SIG-M5 treated with dmso at 0.1 percent for 504 hours (cell line): ENCODE data around the gene CSH2.

Experiments
- DNase-seq: peaks from one replicate; lab custom pipeline; 2025; ENCODE audit not compliant: unreplicated experiment; lab: John Stamatoyannopoulos, UW

Gene CSH2

DNA sequence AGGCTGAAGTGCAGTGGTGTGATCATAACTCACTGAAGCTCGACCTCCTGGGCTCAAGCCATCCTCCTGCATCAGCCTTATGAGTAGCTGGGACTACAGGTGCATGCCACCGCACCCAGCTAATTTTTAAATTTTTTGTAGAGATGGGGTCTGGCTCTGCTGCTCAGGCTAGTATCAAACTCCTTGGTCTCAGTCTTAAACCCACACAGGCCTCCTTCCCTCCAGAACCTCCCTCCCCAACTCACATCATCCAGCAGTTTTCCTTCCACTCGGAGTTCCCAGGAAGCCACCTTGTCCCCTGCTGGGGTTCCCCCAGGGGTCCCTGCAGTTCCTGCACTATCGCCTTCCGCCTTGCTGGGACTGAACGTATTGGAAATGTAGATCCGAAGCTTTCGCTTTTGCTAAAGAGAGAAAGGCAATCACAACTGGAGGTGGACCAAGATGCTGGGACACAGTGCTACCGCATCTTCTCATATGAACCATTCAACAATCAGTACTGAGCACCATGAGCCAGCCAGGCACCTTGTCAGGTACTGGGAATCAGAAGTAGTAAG is 38.2 kb downstream of the CSH2 start:
- DNase-seq, result no peak

DNA sequence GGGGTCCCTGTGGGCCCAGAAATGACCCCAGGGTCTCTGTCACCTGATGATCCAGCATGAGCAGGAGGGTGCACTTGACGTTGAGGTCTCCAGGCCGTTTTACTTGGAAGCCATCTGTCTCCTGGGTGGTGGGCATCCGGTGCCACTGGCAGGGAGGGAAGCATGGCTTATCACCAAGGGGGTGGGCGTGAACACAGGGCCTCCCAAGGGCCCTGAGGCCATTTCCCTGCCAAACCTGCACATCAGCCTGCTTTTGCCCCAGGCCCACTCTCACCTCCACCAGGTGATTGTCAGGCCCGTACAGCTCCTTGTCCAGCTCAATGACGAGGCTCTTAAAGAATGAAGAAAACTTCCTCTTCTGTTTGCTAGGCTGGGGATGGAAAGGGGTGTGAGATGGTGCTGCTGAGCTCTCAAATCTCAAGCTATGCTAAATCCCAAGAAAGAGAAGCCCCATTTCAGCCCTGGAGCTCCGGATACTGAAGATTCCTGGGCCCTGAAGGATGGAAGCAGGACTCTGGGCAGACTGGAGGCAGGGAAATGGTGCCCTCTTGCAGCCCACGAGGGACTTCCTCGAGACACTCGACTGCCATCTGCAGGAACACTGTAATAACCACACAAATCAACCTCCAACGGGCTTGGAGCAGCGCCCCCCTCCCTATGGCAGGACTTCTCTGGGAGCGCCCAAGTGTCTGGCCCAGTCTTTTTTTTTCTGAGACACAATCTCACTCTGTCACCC is 38.9 kb downstream of the CSH2 start:
- peak; percentile 95 for DNase-seq

DNA sequence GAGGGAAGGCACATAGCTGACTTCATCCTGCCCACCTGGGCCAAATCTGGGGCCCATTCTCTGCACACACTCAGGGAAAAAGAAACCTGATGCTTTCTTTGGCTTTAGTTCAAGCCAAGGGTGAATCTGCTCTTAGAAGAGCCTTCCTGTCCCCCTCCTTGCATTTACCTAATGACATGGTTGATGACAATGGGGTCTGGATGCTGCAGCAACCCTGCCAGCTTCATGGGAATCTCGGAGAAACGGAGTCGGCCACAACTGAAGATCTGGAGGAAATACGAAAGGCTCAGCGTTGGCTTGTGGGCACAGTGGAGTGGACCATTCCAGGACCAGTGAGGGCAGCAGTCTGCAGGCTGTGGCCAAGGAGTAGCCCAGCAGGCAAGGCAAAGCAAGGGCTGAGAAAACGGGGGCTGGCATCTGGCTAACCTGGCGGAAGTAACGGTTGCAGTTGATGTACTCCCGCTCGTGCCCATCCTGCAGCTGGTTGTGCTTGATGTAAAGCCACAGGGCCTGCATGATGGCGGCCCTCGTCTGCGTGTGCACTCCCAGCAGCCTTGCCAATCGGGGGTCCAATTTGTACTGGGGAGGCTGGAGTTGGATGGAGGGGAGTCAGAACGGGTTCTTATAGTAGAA is 39.6 kb downstream of the CSH2 start:
- DNase-seq, result no peak

DNA sequence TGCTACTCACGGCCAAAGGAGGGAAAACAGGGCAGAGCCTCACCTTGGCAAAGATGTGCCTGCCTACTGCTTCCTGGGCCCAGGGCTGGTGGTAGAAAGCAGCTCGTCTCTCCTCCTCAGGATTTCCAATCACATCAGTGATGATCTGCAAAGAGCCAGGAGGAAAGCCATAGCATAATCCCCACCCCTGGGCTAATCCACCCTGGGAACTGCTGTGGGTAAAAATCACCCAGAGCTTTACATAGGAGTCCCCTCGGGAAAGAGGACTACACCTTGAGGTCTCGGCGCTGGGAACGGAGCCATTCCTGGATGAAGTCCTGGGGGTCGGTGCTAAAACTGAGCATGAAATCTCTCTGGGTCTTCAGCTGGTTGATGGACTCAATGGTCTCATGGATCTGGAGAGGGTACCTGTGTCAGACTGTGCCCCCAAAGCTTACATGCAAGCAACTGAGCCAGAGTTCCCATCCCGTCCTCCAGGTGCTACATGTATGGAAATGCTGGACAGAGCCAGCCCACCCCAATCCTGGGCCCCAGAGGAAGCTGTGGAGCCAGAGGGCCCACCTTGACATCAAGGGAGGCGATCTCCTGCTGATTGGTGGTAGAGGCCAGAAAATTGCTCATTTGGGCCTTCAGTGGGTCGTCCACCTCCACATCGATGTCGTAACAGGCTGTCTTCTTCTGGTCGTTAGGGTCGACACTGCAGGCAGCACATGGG is 40.3 kb downstream of the CSH2 start:
- no peak for DNase-seq

DNA sequence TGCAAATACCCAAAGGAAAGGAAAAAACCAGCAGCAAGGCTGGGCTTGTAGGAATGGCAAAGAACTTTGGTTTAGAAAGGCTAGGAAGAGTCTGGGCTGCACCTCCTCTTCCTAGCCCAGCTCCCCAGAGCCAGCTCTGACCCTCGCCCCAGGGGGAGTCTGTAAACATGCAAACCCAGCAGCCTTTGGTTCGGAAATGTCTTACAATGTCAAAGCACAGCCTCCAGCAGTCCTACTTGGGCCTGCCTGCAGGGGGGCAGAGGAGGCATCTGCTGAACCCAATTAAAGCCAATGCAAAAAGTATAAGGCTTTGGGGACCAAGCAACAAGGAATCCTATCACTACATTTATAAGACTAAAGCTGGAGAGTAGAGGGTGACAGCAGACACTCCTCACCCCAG is 41.0 kb downstream of the CSH2 start:
- no peak for DNase-seq

DNA sequence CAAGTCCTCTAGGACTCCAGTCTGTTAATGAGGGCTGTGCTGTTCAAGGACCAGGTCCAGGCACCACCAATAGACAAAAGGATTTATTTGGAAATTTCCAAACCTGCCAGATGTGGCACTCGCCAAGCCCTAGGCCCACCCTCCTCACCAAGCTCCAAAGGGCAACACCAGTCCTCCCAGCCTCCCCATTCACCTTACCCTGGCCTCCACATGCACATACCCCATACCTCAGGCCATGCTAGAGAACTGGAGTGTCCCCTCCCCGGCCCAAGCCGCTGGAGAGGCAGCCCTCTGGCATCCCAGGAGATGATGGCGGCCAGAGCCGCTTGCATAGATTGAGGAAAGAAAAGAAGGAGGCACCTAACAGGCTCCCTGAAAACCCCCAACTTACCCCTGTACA is 41.5 kb downstream of the CSH2 start:
- DNase-seq, result no peak

GRCh38 chr17:63831505-63831904 is 42.0 kb downstream of the CSH2 start:
- DNase-seq, result no peak

DNA sequence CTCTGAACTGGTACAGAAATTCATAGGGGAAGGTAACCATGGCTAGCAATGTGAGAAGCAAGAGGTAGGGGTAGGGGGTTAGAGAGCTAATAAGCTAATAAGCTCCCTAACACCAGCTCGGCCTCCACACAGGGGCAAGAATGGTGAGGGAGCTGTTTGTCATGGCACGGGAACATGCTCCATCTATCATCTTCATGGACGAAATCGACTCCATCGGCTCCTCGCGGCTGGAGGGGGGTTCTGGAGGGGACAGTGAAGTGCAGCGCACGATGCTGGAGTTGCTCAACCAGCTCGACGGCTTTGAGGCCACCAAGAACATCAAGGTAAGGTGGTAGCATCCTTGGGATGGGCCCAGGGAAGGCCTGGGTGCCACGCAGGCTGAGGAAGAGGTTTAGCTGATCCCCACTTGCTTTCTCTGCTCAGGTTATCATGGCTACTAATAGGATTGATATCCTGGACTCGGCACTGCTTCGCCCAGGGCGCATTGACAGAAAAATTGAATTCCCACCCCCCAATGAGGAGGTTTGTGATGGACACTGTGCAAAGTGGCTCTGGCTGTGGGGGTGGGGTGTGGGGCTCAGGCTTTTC is 42.5 kb downstream of the CSH2 start:
- no peak for DNase-seq

DNA sequence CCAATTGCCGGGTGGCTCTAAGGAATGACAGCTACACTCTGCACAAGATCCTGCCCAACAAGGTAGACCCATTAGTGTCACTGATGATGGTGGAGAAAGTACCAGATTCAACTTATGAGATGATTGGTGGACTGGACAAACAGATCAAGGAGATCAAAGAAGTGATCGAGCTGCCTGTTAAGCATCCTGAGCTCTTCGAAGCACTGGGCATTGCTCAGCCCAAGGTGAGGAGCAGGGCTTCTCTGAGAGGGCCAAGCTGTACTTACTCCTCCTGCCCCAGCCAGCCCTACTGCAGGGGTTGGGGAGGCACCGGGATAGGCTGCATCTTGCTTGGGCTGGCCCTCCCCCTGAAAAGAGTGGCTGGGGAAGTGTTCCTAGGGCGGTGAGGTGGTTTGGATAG is 43.2 kb downstream of the CSH2 start:
- DNase-seq, result no peak

DNA sequence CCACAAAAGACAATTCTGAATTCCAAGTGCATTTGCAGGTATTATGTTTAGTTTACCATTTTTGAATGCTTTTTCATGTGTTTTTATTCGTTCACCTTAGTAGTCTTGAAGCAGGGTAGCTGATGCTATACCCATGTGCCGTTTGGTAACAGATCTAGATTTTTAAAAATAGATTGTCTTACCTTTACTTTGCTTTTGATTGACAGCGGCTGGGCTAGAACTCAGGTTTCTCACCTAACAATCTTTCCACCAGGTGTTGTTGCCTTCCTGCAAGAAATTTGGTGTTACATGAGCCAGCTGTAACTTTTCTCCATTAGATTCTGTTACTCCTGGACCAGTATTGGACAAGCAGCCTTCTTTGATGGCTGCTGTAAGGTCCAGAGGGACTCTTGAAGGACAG is 44.5 kb downstream of the CSH2 start:
- no peak for DNase-seq

- no peak for DNase-seq
These were observed 45.7 kb downstream of the CSH2 start for GRCh38 chr17:63827801-63828221.

GRCh38 chr17:63827002-63827800 is 46.3 kb downstream of the CSH2 start, which contains the start of the genes FTSJ3 and PSMC5:
FTSJ3 (minus strand) TSS chr17:63827663; CDS start chr17:63826902, 761 bp downstream.
PSMC5 (plus strand) TSS chr17:63827431; CDS start chr17:63827491, 60 bp downstream.
- peak; percentile 98 for DNase-seq

DNA sequence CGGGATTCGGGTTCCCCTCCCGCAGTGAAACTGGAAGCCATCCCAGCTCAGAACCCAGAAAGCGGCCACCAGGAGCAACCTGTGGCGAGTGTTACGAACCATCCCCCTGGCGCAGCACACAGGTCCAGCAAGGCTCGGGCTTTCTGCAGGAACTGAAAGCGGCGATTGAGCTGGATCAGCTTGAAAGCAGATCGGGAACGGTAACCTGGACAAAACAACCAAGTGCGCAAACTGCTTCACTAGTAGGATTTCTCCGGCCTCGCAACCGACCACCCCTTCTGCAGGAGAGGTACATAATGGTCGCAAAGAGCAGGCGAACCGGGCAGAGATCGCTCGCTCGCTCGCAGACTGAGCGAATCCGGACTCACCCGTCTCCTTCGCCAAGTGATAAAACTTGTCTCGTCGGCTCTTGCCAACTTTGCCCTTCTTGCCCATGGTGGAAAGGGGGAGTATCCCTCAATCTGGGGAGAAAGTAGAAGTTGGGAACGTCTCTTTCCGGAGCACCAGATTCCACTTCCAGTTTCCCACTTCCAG is 46.9 kb downstream of the CSH2 start:
- peak; percentile 40 for DNase-seq

DNA sequence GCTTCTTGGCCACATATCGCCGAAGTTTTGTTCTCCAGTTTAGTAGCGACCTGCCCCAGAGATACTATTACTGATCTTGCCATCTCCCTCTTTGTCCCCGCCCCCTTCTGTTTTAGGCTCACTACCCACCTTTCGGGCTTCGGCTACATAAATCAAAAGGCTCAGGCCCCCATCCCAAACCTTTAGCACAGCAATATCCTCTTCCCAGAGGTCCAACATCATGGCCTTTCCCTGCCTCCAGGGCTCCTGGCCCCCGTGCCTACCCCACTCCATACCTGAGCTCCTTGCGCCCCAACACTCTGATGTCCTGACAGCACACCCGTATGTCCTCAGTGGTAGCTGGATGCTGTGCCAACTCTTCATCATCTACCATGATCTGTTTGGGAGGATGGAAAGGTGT is 49.1 kb downstream of the CSH2 start:
- no peak for DNase-seq

DNA sequence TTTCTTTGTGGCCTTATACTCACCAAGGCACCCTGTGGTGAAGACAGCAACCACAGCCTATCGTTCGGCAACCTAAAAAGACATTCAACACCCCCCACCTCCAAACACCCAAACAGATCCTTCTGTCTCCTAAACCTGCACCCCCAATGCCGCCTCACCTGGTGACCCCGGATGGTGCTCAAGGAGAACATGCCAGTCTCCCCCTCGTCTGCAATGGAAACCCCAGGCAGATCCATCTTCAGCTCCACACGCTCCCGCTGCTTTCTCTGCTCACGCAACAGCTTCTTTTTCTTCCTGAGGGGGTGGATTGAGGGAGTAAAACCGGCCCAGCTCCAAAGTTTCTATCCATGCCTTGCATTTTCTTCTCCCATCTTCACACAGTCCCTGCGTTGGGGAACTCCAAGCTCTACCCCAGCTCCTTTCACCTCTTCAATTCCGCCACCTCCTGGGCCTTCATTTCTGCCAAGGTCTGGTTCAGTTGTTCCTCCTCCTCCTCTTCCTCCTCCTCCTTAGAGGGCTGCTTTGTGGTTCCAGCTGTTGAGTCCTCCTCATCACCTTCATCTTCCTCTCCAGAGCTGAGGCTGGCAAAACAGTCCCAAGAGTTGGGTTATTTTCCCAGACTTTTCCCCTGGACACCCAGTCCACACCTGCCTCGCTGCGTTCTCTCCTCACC is 49.7 kb downstream of the CSH2 start:
- no peak for DNase-seq

DNA sequence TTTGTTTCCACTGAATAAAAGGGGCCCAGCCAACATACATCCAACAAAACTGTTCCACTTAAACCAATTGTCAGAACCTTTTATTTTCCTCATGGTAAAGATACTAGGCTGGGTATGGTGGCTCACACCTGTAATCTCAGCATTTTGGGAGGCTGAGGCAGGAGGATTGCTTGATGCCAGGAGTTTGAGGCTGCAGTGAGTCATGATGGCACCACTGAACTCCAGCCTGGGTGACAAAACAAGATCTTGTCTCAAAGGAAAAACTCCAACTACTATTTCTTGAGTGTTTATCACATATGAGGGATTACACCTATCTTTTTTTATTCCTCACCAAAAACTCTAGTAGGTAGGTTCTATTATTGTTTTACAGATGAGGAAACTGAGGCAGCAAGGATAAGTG is 50.9 kb downstream of the CSH2 start:
- DNase-seq, result no peak
